Naive B cell (primary cell): ENCODE results near the gene VWCE. TPM values are rescaled to one million over a fixed set of nuclear protein-coding genes. Genes with fewer than 3 reads are reported as not detected.
"Not testable (repeated sequence)": the region's sequence is repeated elsewhere in the genome, so short reads cannot be mapped to it uniquely, and the experiment has no call there.

Experiments used
- ATAC-seq, 2 donors: fragments of 150-1000 bp; cut with Tn5 transposase; 2 replicates each; pipeline ENCODE4 v1.10.0; 2021; ENCODE audit warnings: low read depth in 2 of 2, mild to moderate bottlenecking in 2 of 2, moderate library complexity in 2 of 2
- DNase-seq: peaks from one replicate; pipeline ENCODE4 v3.0.0; 2022
- H3K27ac Mint-ChIP-seq, 6 donors: one replicate each; pipeline ENCODE4 v1.8.0; 2020 to 2022; ENCODE audit warnings: mild to moderate bottlenecking in 6 of 6, mixed read lengths in 6 of 6, moderate library complexity in 5 of 6, inconsistent platforms in 2 of 6
- H3K27me3 Mint-ChIP-seq, 3 donors: one replicate each; pipeline ENCODE4 v1.8.0; 2021 to 2022; ENCODE audit warnings: mixed read lengths in 3 of 3, mild to moderate bottlenecking in 1 of 3
- H3K36me3 Mint-ChIP-seq, 2 donors: one replicate each; pipeline ENCODE4 v1.8.0; 2020 to 2022; ENCODE audit warnings: mixed read lengths in 2 of 2, inconsistent platforms in 1 of 2, mild to moderate bottlenecking in 1 of 2
- H3K4me1 Mint-ChIP-seq, 3 donors: one replicate each; pipeline ENCODE4 v1.8.0; 2020 to 2022; ENCODE audit warnings: mixed read lengths in 3 of 3, inconsistent platforms in 1 of 3, mild to moderate bottlenecking in 1 of 3, moderate library complexity in 1 of 3
- H3K4me3 Mint-ChIP-seq, 8 donors: one replicate each; pipeline ENCODE4 v1.8.0; 2020 to 2022; ENCODE audit warnings: mild to moderate bottlenecking in 8 of 8, mixed read lengths in 8 of 8, moderate library complexity in 8 of 8, inconsistent platforms in 2 of 8
- H3K9me3 Mint-ChIP-seq, 7 donors: one replicate each; pipeline ENCODE4 v1.8.0; 2020 to 2022; ENCODE audit warnings: mixed read lengths in 7 of 7, mild to moderate bottlenecking in 5 of 7, inconsistent platforms in 2 of 7, moderate library complexity in 1 of 7
- polyA plus RNA-seq, 6 donors: library from polyadenylated mRNA; unstranded; fragments of 300-500 nt; fragmentation: Illumina TruSeq; gene quantifications; one replicate each; pipeline ENCODE4 v1.2.3, GENCODE V29; 2021; ENCODE audit warnings: low read depth in 6 of 6

Gene VWCE
- polyA plus RNA-seq, 6 donors from 2014 or later = 0.24 to 0.79 (median 0.76) TPM; not detected in 3

DNA sequence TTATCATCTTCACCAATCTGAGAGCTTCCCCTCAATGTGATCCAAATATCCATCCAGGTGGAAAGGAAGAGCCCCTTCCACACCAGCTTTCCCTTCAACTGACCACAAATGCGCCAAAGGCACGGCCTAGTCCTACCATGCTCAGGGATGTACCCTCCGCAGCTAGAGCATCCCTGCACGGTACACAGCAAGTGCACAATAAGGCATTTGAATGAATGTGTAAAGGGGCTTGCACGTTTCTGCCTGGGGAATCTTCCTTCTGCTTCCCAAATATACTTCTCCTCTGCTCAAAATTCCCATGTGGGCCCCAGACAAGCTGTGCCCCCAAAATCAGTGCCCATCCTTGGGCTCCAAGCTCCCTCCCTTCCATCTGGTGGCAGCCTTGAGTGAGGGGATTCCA, 76.1 kb downstream of the VWCE start:
- not testable (repeated sequence) for H3K4me1 Mint-ChIP-seq, ATAC-seq, DNase-seq, H3K4me3 Mint-ChIP-seq, H3K27me3 Mint-ChIP-seq, H3K9me3 Mint-ChIP-seq, H3K36me3 Mint-ChIP-seq, H3K27ac Mint-ChIP-seq

DNA sequence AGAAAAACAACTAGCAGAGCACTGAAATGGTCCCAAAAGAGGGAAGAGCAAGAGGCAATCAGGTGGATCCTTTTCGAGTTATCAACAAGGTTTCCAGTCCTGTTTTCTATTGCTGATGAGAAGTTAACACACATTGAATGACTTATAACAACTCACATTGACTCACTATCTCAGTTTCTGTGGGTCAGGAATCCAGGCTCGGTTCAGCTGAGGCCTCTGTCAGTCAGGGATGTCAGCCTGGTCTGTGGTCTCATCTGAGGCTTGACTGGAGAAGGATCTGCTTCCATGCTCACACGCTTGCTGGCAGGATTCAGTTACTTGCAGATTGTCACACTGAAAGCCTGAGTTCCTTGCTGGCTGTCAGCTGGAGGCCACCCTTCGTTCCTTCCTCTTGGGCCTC, 76.8 kb downstream of the VWCE start:
- not testable (repeated sequence) for H3K4me1 Mint-ChIP-seq, H3K9me3 Mint-ChIP-seq, H3K4me3 Mint-ChIP-seq, H3K27ac Mint-ChIP-seq, ATAC-seq, H3K27me3 Mint-ChIP-seq, H3K36me3 Mint-ChIP-seq, DNase-seq

DNA sequence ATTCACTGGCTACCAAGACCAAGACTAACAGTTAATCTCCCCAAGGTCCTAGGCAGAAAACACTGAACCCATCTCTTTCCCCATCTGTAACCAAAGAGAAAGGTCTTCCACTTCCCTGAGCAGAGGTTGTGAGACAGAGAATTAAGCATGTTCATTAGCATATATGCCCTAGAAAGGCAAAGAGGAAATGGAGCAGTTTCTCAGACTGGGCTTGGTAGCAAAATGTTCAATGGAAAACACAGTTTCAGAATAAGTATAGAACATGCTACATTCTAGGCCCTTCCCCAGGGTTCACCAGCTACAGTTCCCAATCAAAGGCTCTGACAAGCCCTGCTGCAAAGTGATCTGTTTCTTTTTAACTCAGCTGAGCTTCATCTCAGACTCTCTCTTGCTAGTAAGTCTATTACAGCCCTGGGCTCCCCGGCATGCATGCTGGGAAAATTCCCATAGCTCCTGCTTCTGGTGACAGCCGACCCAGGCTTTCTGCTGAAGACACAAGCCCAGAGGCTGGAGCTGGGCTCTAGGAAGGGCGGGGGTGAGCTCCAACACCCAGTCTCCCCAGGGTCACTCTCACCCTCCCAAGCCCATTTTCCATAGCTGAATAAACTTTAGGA, 81.3 kb downstream of the VWCE start:
- H3K27ac Mint-ChIP-seq, DNase-seq, H3K4me3 Mint-ChIP-seq, H3K9me3 Mint-ChIP-seq, ATAC-seq, H3K36me3 Mint-ChIP-seq, H3K27me3 Mint-ChIP-seq, H3K4me1 Mint-ChIP-seq: not testable (repeated sequence)

GRCh38 chr11:61212202-61212601, 82.9 kb downstream of the VWCE start:
- H3K27ac Mint-ChIP-seq, H3K36me3 Mint-ChIP-seq, ATAC-seq, H3K27me3 Mint-ChIP-seq, H3K4me3 Mint-ChIP-seq, DNase-seq, H3K4me1 Mint-ChIP-seq, H3K9me3 Mint-ChIP-seq: not testable (repeated sequence)

GRCh38 chr11:61211327-61211952, 83.7 kb downstream of the VWCE start:
- not testable (repeated sequence) for H3K27ac Mint-ChIP-seq, H3K27me3 Mint-ChIP-seq, H3K4me1 Mint-ChIP-seq, ATAC-seq, DNase-seq, H3K9me3 Mint-ChIP-seq, H3K36me3 Mint-ChIP-seq
- H3K4me3 Mint-ChIP-seq = peak overlapping the region in 1 of 8 donors; percentile 22

- not testable (repeated sequence) for H3K9me3 Mint-ChIP-seq, ATAC-seq, H3K36me3 Mint-ChIP-seq, H3K27ac Mint-ChIP-seq, H3K4me1 Mint-ChIP-seq, DNase-seq, H3K4me3 Mint-ChIP-seq, H3K27me3 Mint-ChIP-seq
Measured at GRCh38 chr11:61210629-61211028, 84.5 kb downstream of the VWCE start.

Other genes with a start within 250 kb of the VWCE start
- 10 to 100 TPM in 3 of 6 donors, 1 to 10 TPM in 3; 5.6 to 21.0 (median 10.5) TPM for gene CD5, start 192.8 kb downstream of the VWCE start, polyA plus RNA-seq
- 1 to 10 TPM; 1.0 to 4.6 (median 2.4) TPM for gene VPS37C, start 133.9 kb downstream of the VWCE start, polyA plus RNA-seq
- gene PGA3, start 91.8 kb downstream of the VWCE start, polyA plus RNA-seq = not detected
- under 1 TPM in 1 of 6 donors, not detected in 5; 0.17 TPM for gene PGA4, start 73.0 kb downstream of the VWCE start, polyA plus RNA-seq
- gene PGA5, start 54.1 kb downstream of the VWCE start, polyA plus RNA-seq = not detected
- gene DDB1, start 37.8 kb upstream of the VWCE start, polyA plus RNA-seq = 100 to 1,000 TPM; 103 to 177 (median 111) TPM
- 10 to 100 TPM; 38.3 to 62.2 (median 46.4) TPM for gene TKFC, start 37.9 kb upstream of the VWCE start, polyA plus RNA-seq
- 1,000 to 10,000 TPM; 1,105 to 1,945 (median 1,251) TPM for gene CYB561A3, start 66.6 kb upstream of the VWCE start, polyA plus RNA-seq
- 10 to 100 TPM; 37.9 to 56.4 (median 41.9) TPM for gene TMEM138, start 67.1 kb upstream of the VWCE start, polyA plus RNA-seq
- gene TMEM216, start 97.3 kb upstream of the VWCE start, polyA plus RNA-seq = 10 to 100 TPM; 36.4 to 76.6 (median 65.0) TPM
- 10 to 100 TPM; 26.3 to 43.8 (median 36.6) TPM for gene CPSF7, start 134.7 kb upstream of the VWCE start, polyA plus RNA-seq
- gene SDHAF2, start 134.8 kb upstream of the VWCE start, polyA plus RNA-seq = 10 to 100 TPM; 65.7 to 83.3 (median 79.1) TPM
- gene LRRC10B, start 213.4 kb upstream of the VWCE start, polyA plus RNA-seq = under 1 TPM in 1 of 6 donors, not detected in 5; 0.12 TPM